PC-3 (cell line): ENCODE results near the gene CACNA1C. TPM values are rescaled to one million over a fixed set of nuclear protein-coding genes. Genes with fewer than 3 reads are reported as not detected.

Source experiments
- ATAC-seq: fragments of 200-7000 bp; cut with Tn5 transposase; 2 replicates; pipeline ENCODE4 v1.9.1; 2020; ENCODE audit warnings: mild to moderate bottlenecking, moderate library complexity
- BruUV-seq: library from RNA; stranded (reverse); fragments of 400-500 nt; replicated peaks from 2 replicates; lab custom pipeline; 2021; lab: Mats Ljungman, UMichigan
- CTCF ChIA-PET: fragments of 300-600 bp; sonication (Branson Sonifier 250); formaldehyde crosslinking; loops from one replicate; lab custom pipeline; 2022; ENCODE audit warnings: antibody characterized with exemption; lab: Charles Lee
- POLR2A ChIA-PET: fragments of 300-600 bp; sonication (Branson Sonifier 250); formaldehyde crosslinking; loops from one replicate; lab custom pipeline; 2022; ENCODE audit warnings: antibody characterized with exemption; ENCODE audit not compliant: unreplicated experiment; lab: Charles Lee
- DNase-seq: peaks from one replicate; pipeline ENCODE4 v3.0.0-alpha.2; 2015
- H2AFZ ChIP-seq: fragments of 300-600 bp; sonication (generic); 2 replicates; pipeline ENCODE4 v1.6.0; 2016; ENCODE audit warnings: antibody characterized with exemption, low read length
- H3F3A ChIP-seq: fragments of 300-600 bp; sonication (generic); one replicate; pipeline ENCODE4 v1.6.0; 2017; ENCODE audit warnings: antibody characterized with exemption, low read length, control low read depth, mild to moderate bottlenecking; ENCODE audit not compliant: unreplicated experiment
- H3K27ac ChIP-seq: fragments of 300-600 bp; sonication (generic); 2 replicates; pipeline ENCODE4 v1.5.1; 2016; ENCODE audit warnings: mild to moderate bottlenecking, low read length
- H3K27me3 ChIP-seq: fragments of 300-600 bp; sonication (generic); 2 replicates; pipeline ENCODE4 v1.6.1; 2016; ENCODE audit warnings: low read length, mixed read lengths
- H3K36me3 ChIP-seq: fragments of 300-600 bp; sonication (generic); 2 replicates; pipeline ENCODE4 v1.6.1; 2016; ENCODE audit warnings: low read depth, mixed run types, low read length, mixed read lengths
- H3K4me1 ChIP-seq: fragments of 300-600 bp; sonication (generic); 2 replicates; pipeline ENCODE4 v1.5.1; 2016; ENCODE audit warnings: low read length; ENCODE audit not compliant: insufficient read depth
- H3K4me2 ChIP-seq: fragments of 300-600 bp; sonication (generic); 2 replicates; pipeline ENCODE4 v1.6.0; 2016; ENCODE audit warnings: low read length
- H3K4me3 ChIP-seq: fragments of 300-600 bp; sonication (generic); 2 replicates; pipeline ENCODE4 v1.5.1; 2016; ENCODE audit warnings: mild to moderate bottlenecking, low read length, mixed read lengths
- H3K79me2 ChIP-seq: fragments of 300-600 bp; sonication (generic); 2 replicates; pipeline ENCODE4 v1.6.1; 2017; ENCODE audit warnings: low read length, mixed read lengths
- H3K9ac ChIP-seq: fragments of 300-600 bp; sonication (generic); 2 replicates; pipeline ENCODE4 v1.6.0; 2016; ENCODE audit warnings: mild to moderate bottlenecking, low read length
- H3K9me2 ChIP-seq: fragments of 300-600 bp; sonication (generic); replicated peaks from 2 replicates; pipeline ENCODE4 v1.6.1; 2016; ENCODE audit warnings: mixed run types, low read length, mixed read lengths
- H3K9me3 ChIP-seq: fragments of 300-600 bp; sonication (generic); 2 replicates; pipeline ENCODE4 v1.6.1; 2016; ENCODE audit warnings: low read length, mixed read lengths
- H4K20me1 ChIP-seq: fragments of 300-600 bp; sonication (generic); 2 replicates; pipeline ENCODE4 v1.6.1; 2016; ENCODE audit warnings: low read length, mixed read lengths
- CTCF ChIP-seq: fragments of 300-600 bp; sonication (generic); conservative IDR thresholded peaks from 2 replicates; pipeline ENCODE4 v1.5.1; 2017; ENCODE audit warnings: antibody characterized with exemption, low read depth, mild to moderate bottlenecking, low read length
- EZH2 ChIP-seq: fragments of 300-600 bp; sonication (generic); IDR thresholded peaks from one replicate; pipeline ENCODE4 v1.6.1; 2017; ENCODE audit warnings: antibody characterized with exemption, mild to moderate bottlenecking, low read length; ENCODE audit not compliant: unreplicated experiment
- EZH2phosphoT487 ChIP-seq: fragments of 300-600 bp; sonication (generic); IDR thresholded peaks from 2 replicates; pipeline ENCODE4 v1.6.1; 2018; ENCODE audit warnings: mild to moderate bottlenecking, antibody characterized with exemption, low read length, borderline replicate concordance
- intact Hi-C: fragments of 100-400 bp; cut with micrococcal nuclease; formaldehyde crosslinking; loops from 2 replicates; pipeline ENCODE4 v1.9.0; 2023
- total RNA-seq: library from RNA; depleted of rRNA; stranded (reverse); fragments of >200 nt; gene quantifications from 2 replicates; pipeline ENCODE4 v1.2.3, GENCODE V29; 2014

The CACNA1C gene
- total RNA-seq, 1 experiment from 2014 or later, result not detected

GRCh38 chr12:2347844-2348481 is 295.2 kb downstream of the CACNA1C start:
- Histone ChIP-seq H3K36me3 (no peaks in the 10 kb centered on the region), H3K27me3 (peaks cover 48% of the 10 kb centered on the region), H3K9me2 (no peaks in the 10 kb centered on the region), H3F3A (no peaks in the 10 kb centered on the region), H3K27ac (no peak overlapping the region), H4K20me1 (no peaks in the 10 kb centered on the region), H3K9me3 (no peaks in the 10 kb centered on the region), H3K4me1 (no peaks in the 10 kb centered on the region), H3K4me2 (no peak overlapping the region), H3K79me2 (no peaks in the 10 kb centered on the region), H2AFZ (no peak overlapping the region), H3K9ac (no peak overlapping the region), H3K4me3 (no peak overlapping the region)
- no TSS peak for BruUV-seq
- ChIA-PET CTCF (no interaction called here), POLR2A (no interaction called here)
- no peak for TF ChIP-seq EZH2phosphoT487
- no peak for TF ChIP-seq EZH2
- TF ChIP-seq CTCF, result no peak
- intact Hi-C loops, result no loop called here
- DNase-seq, result no peak
- ATAC-seq, result no peak

- DNase-seq (no peak), ATAC-seq (no peak)
- Histone ChIP-seq H3K9me2 (no peaks in the 10 kb centered on the region), H3K27me3 (peaks cover 53% of the 10 kb centered on the region), H3F3A (no peaks in the 10 kb centered on the region), H3K9me3 (no peaks in the 10 kb centered on the region), H3K4me1 (no peaks in the 10 kb centered on the region), H3K27ac (no peak overlapping the region), H3K4me3 (no peak overlapping the region), H3K79me2 (no peaks in the 10 kb centered on the region), H3K9ac (no peak overlapping the region), H3K4me2 (no peak overlapping the region), H4K20me1 (no peaks in the 10 kb centered on the region), H3K36me3 (no peaks in the 10 kb centered on the region), H2AFZ (no peak overlapping the region)
- TF ChIP-seq CTCF (no peak), EZH2phosphoT487 (no peak), EZH2 (no peak)
- ChIA-PET CTCF (no interaction called here), POLR2A (no interaction called here)
- BruUV-seq, result no TSS peak
- intact Hi-C loops, result no loop called here
Observed at GRCh38 chr12:2348482-2348852, 295.7 kb downstream of the CACNA1C start.

DNA sequence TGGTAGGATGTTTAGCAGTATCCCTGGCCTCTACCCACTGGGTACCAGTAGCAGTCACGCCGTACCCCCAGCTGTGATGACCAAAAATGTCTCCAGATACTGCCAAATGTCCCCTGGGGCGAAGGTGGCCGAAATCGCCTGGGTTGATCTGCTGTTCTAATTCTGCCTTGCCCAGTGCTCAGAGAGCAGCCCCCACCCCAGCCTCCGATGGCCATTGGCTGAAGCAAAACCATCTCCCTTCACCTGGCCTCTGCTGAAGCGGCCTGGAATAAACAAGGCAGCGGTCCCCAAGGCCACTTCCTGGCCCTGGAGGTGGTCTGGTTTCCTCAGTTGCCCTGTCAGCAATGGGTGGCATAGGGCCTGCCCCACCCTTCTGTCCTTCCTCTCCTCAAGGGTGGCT is 298.4 kb downstream of the CACNA1C start:
- BruUV-seq, result no TSS peak
- intact Hi-C loops, result no loop called here
- Histone ChIP-seq H3K79me2 (no peaks in the 10 kb centered on the region), H3K4me3 (no peak overlapping the region), H3K27ac (no peak overlapping the region), H2AFZ (no peak overlapping the region), H3K27me3 (peaks cover 62% of the 10 kb centered on the region), H3K4me2 (no peak overlapping the region), H3K9me3 (no peaks in the 10 kb centered on the region), H3K36me3 (no peaks in the 10 kb centered on the region), H3F3A (no peaks in the 10 kb centered on the region), H4K20me1 (no peaks in the 10 kb centered on the region), H3K4me1 (no peaks in the 10 kb centered on the region), H3K9ac (no peak overlapping the region), H3K9me2 (no peaks in the 10 kb centered on the region)
- DNase-seq (no peak), ATAC-seq (no peak)
- TF ChIP-seq EZH2 (no peak), EZH2phosphoT487 (no peak)
- POLR2A ChIA-PET, result no interaction called here
- CTCF ChIA-PET, result no interaction called here
